GM21447 (cell line): ENCODE data around the gene KIAA1671.
"Not testable (repeated sequence)": the region's sequence is repeated elsewhere in the genome, so short reads cannot be mapped to it uniquely, and the experiment has no call there.

Source experiments
- ATAC-seq: cut with Tn5 transposase; IDR thresholded peaks from one replicate; pipeline ENCODE4 v1.9.1; 2021; ENCODE audit not compliant: unreplicated experiment

The KIAA1671 gene

GRCh38 chr22:25192406-25192805 is 239.9 kb downstream of the KIAA1671 start:
- ATAC-seq: no peak

GRCh38 chr22:25193130-25193529 is 240.6 kb downstream of the KIAA1671 start:
- ATAC-seq: no peak

GRCh38 chr22:25193548-25193947 is 241.0 kb downstream of the KIAA1671 start:
- ATAC-seq: no peak

GRCh38 chr22:25196326-25196725 is 243.8 kb downstream of the KIAA1671 start:
- ATAC-seq: no peak

GRCh38 chr22:25197340-25197739 is 244.8 kb downstream of the KIAA1671 start:
- ATAC-seq: no peak

GRCh38 chr22:25199731-25200520 is 247.4 kb downstream of the KIAA1671 start, which contains the start of gene CRYBB3:
Gene CRYBB3 (plus strand): TSS chr22:25199858. CDS start chr22:25201397, 1,539 bp downstream.
- ATAC-seq: no peak

GRCh38 chr22:25200967-25201366 is 248.5 kb downstream of the KIAA1671 start:
- ATAC-seq: no peak

- no peak for ATAC-seq
Observed at GRCh38 chr22:25201557-25202273, 249.2 kb downstream of the KIAA1671 start.

GRCh38 chr22:25202290-25202921 is 249.9 kb downstream of the KIAA1671 start:
- no peak for ATAC-seq

GRCh38 chr22:25203082-25203481 is 250.6 kb downstream of the KIAA1671 start:
- ATAC-seq: no peak

- ATAC-seq: not testable (repeated sequence)
Observed at GRCh38 chr22:25204547-25204946, 252.0 kb downstream of the KIAA1671 start.

GRCh38 chr22:25205847-25206246 is 253.3 kb downstream of the KIAA1671 start:
- no peak for ATAC-seq

GRCh38 chr22:25206998-25207397 is 254.5 kb downstream of the KIAA1671 start:
- ATAC-seq: no peak

- ATAC-seq: no peak
Observed at GRCh38 chr22:25207553-25208157, 255.1 kb downstream of the KIAA1671 start.

GRCh38 chr22:25208328-25208727 is 255.8 kb downstream of the KIAA1671 start:
- ATAC-seq: no peak

GRCh38 chr22:25208743-25209505 is 256.4 kb downstream of the KIAA1671 start:
- ATAC-seq: no peak

GRCh38 chr22:25210793-25211192 is 258.3 kb downstream of the KIAA1671 start:
- no peak for ATAC-seq

GRCh38 chr22:25212337-25212736 is 259.8 kb downstream of the KIAA1671 start:
- ATAC-seq: no peak

- ATAC-seq: no peak
Observed at GRCh38 chr22:25213221-25213620, 260.7 kb downstream of the KIAA1671 start.

- no peak for ATAC-seq
Observed at GRCh38 chr22:25216230-25216629, 263.7 kb downstream of the KIAA1671 start.
